Measurements from ENCODE around the gene ADGRB2.

DNA sequence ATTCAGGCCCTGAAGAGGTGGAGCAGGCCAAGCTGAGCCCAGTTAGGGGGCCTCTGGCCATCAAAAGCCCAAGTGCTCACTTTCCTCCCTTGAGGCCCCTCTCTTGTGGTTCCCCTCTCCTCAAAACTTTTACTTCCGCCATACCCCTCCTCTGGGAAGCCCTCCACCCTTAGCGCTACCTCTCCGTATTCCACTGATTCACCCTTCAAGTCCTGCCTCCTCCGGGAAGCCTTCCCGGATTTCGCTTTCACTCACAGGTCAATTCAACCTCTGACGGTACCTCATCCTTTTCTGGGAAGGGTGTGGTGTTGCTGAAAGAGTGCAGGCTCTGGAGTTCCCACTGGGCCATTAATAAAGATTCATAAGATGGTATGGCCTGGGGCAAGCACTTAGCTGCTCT is 32.6 kb upstream of the ADGRB2 start:
- TF ChIP-seq, protein P1, sequence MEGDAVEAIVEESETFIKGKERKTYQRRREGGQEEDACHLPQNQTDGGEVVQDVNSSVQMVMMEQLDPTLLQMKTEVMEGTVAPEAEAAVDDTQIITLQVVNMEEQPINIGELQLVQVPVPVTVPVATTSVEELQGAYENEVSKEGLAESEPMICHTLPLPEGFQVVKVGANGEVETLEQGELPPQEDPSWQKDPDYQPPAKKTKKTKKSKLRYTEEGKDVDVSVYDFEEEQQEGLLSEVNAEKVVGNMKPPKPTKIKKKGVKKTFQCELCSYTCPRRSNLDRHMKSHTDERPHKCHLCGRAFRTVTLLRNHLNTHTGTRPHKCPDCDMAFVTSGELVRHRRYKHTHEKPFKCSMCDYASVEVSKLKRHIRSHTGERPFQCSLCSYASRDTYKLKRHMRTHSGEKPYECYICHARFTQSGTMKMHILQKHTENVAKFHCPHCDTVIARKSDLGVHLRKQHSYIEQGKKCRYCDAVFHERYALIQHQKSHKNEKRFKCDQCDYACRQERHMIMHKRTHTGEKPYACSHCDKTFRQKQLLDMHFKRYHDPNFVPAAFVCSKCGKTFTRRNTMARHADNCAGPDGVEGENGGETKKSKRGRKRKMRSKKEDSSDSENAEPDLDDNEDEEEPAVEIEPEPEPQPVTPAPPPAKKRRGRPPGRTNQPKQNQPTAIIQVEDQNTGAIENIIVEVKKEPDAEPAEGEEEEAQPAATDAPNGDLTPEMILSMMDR (IDR thresholded peaks at IDR 0.05), result no peak
- TF ChIP-seq POLR2A (IDR thresholded peaks at IDR 0.05), result no peak
